ENCODE measurements around the gene PLK5.
"Not testable (repeated sequence)": the region's sequence is repeated elsewhere in the genome, so short reads cannot be mapped to it uniquely, and the experiment has no call there.

- TF ChIP-seq POLR2A (IDR thresholded peaks at IDR 0.05; ENCODE audit: extremely low read depth, insufficient read length); MYC (IDR thresholded peaks at IDR 0.05; ENCODE audit: low read depth, low read length): not testable (repeated sequence)
- TF ChIP-seq, protein P1, sequence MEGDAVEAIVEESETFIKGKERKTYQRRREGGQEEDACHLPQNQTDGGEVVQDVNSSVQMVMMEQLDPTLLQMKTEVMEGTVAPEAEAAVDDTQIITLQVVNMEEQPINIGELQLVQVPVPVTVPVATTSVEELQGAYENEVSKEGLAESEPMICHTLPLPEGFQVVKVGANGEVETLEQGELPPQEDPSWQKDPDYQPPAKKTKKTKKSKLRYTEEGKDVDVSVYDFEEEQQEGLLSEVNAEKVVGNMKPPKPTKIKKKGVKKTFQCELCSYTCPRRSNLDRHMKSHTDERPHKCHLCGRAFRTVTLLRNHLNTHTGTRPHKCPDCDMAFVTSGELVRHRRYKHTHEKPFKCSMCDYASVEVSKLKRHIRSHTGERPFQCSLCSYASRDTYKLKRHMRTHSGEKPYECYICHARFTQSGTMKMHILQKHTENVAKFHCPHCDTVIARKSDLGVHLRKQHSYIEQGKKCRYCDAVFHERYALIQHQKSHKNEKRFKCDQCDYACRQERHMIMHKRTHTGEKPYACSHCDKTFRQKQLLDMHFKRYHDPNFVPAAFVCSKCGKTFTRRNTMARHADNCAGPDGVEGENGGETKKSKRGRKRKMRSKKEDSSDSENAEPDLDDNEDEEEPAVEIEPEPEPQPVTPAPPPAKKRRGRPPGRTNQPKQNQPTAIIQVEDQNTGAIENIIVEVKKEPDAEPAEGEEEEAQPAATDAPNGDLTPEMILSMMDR (IDR thresholded peaks at IDR 0.05; ENCODE audit: low read depth, low read length): not testable (repeated sequence)
Measured at GRCh38 chr19:1535699-1536098, 11.8 kb downstream of the PLK5 start.

Measured in NB4 (cell line).